HG03196 (cell line): ENCODE results near the gene TRIM45.
"Not testable (repeated sequence)": the region's sequence is repeated elsewhere in the genome, so short reads cannot be mapped to it uniquely, and the experiment has no call there.

Source experiments
- ATAC-seq: cut with Tn5 transposase; IDR thresholded peaks from one replicate; pipeline ENCODE4 v1.9.1; 2021; ENCODE audit not compliant: unreplicated experiment

The TRIM45 gene, protein sequence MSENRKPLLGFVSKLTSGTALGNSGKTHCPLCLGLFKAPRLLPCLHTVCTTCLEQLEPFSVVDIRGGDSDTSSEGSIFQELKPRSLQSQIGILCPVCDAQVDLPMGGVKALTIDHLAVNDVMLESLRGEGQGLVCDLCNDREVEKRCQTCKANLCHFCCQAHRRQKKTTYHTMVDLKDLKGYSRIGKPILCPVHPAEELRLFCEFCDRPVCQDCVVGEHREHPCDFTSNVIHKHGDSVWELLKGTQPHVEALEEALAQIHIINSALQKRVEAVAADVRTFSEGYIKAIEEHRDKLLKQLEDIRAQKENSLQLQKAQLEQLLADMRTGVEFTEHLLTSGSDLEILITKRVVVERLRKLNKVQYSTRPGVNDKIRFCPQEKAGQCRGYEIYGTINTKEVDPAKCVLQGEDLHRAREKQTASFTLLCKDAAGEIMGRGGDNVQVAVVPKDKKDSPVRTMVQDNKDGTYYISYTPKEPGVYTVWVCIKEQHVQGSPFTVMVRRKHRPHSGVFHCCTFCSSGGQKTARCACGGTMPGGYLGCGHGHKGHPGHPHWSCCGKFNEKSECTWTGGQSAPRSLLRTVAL

GRCh38 chr1:117121589-117122329 lies at the start of gene TRIM45:
TSS of gene TRIM45 (minus strand) at chr1:117121749. CDS start at chr1:117121201, 548 bp downstream.
- ATAC-seq = peak; percentile 90

DNA sequence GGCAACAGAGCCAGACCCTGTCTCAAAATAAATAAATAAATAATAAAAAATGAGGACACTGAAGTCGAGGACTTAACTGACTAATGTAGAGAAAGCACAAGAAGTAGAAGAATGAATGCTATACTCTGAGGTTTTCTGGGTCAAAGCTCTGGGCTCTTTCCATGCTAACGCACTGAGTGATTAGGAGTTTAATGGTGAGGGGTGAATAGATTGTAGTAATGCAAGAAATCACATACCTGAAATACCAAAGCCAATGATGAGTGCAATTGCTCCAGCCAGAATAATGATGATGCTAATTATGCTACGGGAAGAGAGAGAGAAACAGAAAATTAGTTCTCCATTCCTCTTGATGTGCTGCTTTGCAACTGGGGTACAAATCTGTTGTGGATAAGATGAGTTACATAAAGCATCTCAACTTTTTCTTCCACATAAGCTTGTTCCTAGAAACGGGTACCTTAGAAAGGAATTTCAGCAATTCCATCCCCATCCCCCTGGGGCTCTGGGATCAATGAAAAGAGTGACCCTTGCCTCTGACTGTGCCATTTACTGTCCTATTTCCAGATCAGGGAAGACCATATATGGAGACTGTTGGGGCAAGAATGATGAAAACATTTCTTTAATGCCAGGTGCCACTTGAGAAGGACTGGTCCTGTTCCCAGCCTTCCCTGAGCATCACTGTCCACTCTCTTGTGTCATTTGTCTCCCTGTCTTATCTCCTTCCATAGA lies 48.5 kb upstream of the TRIM45 start:
- no peak for ATAC-seq

DNA sequence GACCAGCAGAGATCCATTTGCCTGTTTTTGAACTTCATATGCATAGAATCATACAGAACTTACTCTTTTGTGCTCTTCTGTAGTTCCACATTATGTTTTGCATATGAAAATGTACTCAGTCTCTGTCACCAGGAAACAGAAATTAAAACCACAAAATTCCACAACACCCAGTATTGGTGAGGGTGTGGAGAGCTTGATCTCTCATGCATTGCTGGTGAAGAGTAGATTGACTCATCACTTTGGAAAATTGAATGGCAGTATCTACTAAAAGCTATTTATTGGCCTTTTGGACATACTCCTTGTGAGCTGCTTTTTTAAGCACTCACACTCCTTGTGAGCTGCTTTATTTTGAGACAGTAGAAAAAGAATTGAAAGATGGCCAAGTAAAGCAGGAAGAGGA lies 45.9 kb upstream of the TRIM45 start:
- no peak for ATAC-seq

- ATAC-seq = no peak
These were observed 44.5 kb upstream of the TRIM45 start for GRCh38 chr1:117166076-117166475.

GRCh38 chr1:117164209-117164608 lies 42.7 kb upstream of the TRIM45 start:
- ATAC-seq = no peak

DNA sequence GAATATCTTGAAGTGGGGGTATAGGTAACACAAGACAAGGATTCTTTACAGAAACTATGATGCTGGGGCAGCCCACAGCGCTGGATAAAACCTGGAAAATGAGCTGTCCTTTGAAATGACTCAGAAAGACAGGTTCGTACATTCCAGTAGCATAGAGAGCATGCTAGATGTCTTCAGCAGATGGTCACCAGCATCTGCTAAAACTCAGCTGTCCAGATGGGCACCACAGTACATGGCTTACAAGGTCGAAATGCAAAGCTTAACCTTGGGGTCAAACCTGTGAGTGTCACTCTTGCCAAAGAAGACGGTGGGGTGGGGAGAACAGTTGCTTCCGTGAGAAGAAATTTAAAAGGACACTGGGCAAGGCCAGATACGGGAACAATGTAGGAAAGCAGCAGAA lies 41.3 kb upstream of the TRIM45 start:
- no peak for ATAC-seq

DNA sequence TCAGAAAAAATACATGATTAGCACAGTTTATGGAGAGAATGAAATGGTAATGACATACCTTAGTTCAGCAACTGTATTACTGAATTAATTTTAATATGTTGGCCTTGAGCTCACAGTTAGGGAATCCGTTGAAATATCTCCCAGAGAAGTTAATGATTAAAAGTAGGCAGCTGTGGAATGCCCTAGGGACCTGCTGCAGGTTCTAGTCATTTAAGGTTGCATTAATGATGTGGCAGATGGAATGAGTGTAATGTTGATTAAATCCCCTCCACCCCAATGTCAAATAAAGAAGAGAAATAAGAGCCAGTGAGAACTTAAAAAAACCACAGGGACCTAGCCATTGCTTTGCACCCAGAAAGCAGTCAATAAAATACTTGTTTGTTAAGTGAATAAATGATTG lies 40.3 kb upstream of the TRIM45 start:
- ATAC-seq = no peak

DNA sequence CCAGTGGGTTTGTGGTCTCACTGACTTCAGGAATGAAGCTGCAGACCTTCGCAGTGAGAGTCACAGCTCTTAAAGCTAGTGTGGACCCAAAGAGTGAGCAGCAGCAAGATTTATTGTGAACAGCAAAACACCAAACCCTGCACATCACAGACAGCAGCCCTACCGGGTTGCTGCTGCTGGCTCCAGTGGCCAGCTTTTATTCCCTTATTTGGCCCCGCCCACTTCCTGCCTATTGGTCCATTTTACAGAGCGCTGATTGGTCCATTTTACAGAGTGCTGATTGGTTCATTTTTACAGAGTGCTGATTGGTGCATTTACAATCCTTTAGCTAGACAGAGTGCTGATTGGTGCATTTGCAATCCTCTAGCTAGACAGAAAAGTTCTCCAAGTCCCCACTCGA lies 29.8 kb upstream of the TRIM45 start:
- not testable (repeated sequence) for ATAC-seq

DNA sequence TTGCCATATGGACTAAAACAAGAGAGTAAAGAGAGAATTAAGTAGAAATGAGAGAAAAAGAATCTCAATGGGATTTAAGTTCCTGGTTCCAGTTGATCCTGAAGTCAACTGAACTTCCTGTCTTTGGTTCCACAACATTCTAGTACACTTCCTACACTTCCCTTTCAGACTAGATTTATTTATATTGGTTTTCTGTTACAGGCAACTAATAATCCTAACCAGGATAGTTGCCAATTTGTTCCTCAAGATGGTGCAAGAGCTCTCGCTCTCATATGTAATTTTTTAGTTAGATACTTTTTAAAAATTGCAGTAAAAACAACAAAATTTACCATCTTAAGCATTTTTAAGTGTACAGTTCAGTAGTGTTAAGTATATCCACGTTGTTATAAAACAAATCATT lies 28.8 kb upstream of the TRIM45 start:
- no peak for ATAC-seq

GRCh38 chr1:117147856-117148588 lies 26.5 kb upstream of the TRIM45 start:
- no peak for ATAC-seq

DNA sequence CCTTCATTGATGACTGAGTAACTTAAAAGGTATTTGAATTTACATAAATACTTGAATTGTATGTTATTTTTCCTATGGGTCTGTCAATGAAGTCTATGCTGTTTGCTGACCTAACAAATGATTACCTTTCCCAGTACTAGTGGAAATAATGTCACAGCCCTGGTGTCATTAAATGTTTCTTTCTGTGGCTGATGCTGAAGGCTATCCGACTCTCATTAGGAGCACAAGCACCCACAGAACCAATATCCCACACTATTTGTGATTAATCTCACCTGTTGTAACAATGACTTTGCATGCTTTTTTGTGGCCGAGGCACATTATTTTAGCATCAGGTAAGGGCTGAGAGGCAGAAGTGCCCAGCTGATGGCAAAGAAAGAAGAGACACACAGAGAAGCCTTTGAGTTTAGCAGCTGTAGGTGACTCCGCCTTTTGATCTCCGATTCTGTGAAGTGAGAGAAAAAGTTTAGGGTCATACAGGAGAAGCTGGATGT lies 25.8 kb upstream of the TRIM45 start:
- ATAC-seq = no peak

DNA sequence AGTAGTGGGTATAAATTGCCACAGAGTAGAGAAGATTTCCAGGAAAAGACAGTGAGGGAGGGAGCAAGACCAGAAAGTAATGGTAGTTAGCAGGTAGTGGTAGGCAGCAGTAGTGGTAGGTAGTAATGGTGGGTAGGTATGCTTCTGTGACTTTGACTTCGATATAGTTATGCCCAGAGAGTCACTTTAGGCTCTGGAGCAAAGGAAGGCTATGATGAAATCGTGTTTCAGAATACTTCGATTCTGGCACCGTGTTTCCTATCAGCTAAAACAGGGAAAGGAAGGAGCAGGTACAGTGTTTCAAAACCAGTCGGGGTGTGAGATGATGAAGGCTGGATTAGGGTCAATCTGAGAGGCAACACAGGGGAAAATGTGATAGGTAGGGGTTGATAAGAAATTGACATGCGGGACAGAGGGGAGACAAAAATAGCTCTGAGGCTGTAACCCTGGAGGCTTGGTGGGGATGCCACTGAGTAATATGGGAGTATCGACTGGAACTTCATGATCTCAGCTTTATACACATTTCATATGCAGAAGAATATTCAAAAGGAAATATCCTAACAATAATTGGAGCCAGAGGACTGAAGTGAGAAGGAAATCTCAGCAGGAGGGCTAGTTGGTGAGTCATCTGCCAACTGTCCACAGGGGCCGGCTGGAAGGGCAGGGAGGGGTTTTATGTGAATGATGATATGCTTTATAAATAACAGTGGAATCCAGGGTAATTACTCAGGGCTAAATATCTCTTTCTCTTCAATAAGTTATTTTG lies 25.2 kb upstream of the TRIM45 start:
- ATAC-seq = no peak

GRCh38 chr1:117146072-117146471 lies 24.5 kb upstream of the TRIM45 start:
- ATAC-seq = no peak

- ATAC-seq = no peak
These were observed 22.3 kb upstream of the TRIM45 start for GRCh38 chr1:117143871-117144270.

GRCh38 chr1:117143172-117143571 lies 21.6 kb upstream of the TRIM45 start:
- ATAC-seq = no peak

- ATAC-seq = no peak
These were observed 20.7 kb upstream of the TRIM45 start for GRCh38 chr1:117142200-117142599.

GRCh38 chr1:117138561-117138960 lies 17.0 kb upstream of the TRIM45 start:
- no peak for ATAC-seq

- no peak for ATAC-seq
These were observed 16.6 kb upstream of the TRIM45 start for GRCh38 chr1:117138106-117138505.

DNA sequence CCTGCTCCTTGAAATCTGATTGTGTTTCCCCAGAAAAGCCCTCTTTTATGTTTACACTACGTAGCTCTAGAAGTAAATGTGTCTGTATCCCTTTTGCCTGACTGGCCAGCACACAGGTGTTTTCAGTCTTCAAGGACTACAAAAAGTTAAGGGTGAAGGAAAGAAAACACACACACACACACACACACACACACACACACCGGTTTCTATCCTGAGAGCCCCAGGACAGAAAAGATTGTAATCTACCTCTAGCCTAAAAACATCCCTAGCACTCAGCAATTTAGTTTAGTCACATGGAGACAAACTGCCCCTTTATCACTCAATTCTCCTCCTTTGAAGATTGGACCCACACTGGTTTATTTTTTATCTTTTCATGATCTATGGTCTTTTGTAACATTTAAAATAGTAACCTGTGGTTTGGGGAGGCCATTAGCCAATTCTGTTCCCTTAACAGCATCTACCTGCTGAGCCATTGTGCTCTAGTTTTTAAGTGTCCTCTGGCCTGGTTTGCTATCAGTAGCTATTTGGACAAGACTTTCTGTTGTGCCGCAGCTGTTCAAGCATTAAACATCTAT lies 15.8 kb upstream of the TRIM45 start:
- ATAC-seq = no peak
